Spleen (tissue), 7 donors: ENCODE data around the gene WLS.

Experiments
- POLR2A ChIP-seq, 3 donors: fragments of 450-650 bp; IDR thresholded peaks; one replicate each; pipeline ENCODE4 v1.5.1; 2017; ENCODE audit warnings: antibody characterized with exemption in 3 of 3, mild to moderate bottlenecking in 1 of 3
- POLR2AphosphoS5 ChIP-seq, 3 donors: sonication (generic); formaldehyde crosslinking; IDR thresholded peaks; one replicate each; pipeline ENCODE4 v1.5.1; 2017; ENCODE audit warnings: antibody characterized with exemption in 3 of 3
- TF ChIP-seq, protein P1 (sequence below), 11 experiments: fragments of 200-600 bp in 7 of 11; fragments of 450-650 bp in 4 of 11; sonication (generic) in 4 of 11; IDR thresholded peaks in 8 of 11; conservative IDR thresholded peaks in 3 of 11; 1 replicate in 7 of 11; 2 replicates in 4 of 11; pipeline versions ENCODE4 v1.4.0 to v1.8.0; 2016 to 2021; ENCODE audit warnings: antibody characterized with exemption in 11 of 11, inconsistent platforms in 4 of 11, mild to moderate bottlenecking in 1 of 11
- donor health status: DM: no; HTN: no; CAD: no; lungs with moderate emphysema.
- donor health status: DM: no; HTN: no; CAD: no.
- donor health status: DM: no; HTN: no; CAD: no.

GRCh38 chr1:68166348-68166747 is 66.0 kb downstream of the WLS start:
- TF ChIP-seq POLR2AphosphoS5 (IDR thresholded peaks at IDR 0.05) (no peak), POLR2A (IDR thresholded peaks at IDR 0.05) (no peak)
- TF ChIP-seq, protein P1, sequence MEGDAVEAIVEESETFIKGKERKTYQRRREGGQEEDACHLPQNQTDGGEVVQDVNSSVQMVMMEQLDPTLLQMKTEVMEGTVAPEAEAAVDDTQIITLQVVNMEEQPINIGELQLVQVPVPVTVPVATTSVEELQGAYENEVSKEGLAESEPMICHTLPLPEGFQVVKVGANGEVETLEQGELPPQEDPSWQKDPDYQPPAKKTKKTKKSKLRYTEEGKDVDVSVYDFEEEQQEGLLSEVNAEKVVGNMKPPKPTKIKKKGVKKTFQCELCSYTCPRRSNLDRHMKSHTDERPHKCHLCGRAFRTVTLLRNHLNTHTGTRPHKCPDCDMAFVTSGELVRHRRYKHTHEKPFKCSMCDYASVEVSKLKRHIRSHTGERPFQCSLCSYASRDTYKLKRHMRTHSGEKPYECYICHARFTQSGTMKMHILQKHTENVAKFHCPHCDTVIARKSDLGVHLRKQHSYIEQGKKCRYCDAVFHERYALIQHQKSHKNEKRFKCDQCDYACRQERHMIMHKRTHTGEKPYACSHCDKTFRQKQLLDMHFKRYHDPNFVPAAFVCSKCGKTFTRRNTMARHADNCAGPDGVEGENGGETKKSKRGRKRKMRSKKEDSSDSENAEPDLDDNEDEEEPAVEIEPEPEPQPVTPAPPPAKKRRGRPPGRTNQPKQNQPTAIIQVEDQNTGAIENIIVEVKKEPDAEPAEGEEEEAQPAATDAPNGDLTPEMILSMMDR (IDR thresholded peaks at IDR 0.05 in 8 of 11, conservative IDR thresholded peaks at IDR 0.05 in 3 of 11) = no peak
